Inflammatory macrophage treated with lipopolysaccharide for 4 hours (primary cell): ENCODE data around the gene TTLL4.

Source experiments
- DNase-seq: peaks from one replicate; pipeline ENCODE4 v3.0.0-alpha.2; 2020

Gene TTLL4

DNA sequence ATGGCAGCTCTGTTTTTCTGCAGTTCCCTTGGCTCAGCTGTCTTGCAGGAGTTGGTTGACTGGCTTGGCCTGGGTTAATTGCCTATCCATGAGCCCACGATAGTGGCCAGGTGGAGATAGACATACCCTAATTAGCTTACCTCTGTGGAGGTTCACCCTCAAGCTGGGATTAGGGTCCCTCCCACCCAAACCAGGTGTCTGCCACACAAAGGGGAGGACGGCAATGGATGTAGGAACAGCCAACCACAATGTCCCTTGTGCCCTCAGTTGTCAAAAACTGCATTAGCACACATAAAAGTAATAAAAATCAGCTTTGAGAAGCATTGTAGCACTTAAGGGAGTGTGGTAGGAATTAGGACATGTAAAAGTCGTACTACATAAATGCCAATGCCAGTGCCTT is 75.5 kb downstream of the TTLL4 start:
- DNase-seq = no peak

DNA sequence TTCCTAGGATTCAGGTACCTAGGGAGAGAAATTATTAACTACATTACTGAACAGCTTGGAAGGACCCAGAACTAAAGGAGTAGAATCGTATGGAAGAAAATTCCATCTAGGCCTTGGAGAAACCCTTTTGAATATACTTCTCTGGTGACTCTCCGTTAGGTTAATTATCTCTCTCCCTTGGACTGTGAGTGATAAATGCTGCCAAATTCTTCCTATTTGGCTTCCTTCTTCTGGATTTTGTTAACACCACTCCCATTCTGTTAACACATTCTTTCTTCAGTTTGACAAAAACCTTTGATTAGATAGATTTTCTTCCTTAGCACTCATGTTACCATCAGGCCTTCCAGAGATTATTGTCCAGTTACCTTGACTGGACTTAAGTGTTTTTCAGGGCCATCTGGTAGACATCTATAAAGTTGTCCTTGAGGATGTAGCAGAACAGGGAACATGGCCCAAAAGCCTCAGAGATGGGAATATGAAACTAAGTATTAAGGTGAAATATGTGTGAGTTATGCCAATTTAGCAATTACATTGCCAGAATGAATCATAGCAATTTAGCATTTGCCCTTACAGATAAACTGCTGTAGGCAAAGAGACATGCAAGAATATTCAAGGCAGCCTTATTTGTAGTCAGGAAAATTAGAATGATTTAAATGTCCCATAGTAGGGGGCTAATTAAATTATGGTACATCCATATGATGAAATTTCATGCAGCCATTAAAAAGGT is 78.1 kb downstream of the TTLL4 start:
- peak; percentile 49 for DNase-seq

DNA sequence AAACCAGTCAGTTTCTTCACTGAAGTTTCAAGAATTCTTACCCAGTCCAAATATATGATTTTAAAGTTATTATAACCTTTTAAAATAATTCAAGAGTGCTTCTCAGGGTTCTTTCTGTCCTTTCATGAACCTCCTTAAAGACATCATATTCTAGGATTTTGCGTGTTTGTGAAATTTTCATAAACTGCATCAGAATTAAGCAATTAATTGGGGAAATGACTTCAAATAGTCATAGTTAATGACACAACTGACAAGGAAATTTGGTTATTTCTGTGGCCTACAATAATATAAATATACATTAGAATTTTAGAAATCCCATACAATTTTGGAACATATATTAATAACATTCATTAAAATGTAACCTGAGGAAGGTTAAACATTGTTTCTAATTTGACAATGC is 81.8 kb downstream of the TTLL4 start:
- DNase-seq = peak; percentile 63

DNA sequence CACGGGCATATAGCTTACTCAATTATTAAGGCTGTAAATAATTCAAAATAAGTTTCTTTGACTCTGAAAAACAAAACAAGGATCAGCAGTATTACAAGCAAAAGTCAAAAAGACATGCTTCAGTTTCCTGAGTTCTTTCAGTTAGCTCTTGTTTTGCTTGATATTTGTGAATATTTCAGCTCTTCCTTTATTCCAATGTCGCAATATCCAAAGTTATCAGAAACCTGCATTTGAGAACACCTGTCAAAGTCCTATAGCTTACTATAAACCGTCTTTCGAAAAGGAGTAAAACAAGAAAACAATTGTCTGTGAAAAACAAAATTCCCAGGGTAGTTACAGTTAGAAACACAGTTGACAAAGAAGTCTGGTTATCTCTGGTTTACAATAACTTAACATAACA is 86.1 kb downstream of the TTLL4 start:
- DNase-seq = no peak

DNA sequence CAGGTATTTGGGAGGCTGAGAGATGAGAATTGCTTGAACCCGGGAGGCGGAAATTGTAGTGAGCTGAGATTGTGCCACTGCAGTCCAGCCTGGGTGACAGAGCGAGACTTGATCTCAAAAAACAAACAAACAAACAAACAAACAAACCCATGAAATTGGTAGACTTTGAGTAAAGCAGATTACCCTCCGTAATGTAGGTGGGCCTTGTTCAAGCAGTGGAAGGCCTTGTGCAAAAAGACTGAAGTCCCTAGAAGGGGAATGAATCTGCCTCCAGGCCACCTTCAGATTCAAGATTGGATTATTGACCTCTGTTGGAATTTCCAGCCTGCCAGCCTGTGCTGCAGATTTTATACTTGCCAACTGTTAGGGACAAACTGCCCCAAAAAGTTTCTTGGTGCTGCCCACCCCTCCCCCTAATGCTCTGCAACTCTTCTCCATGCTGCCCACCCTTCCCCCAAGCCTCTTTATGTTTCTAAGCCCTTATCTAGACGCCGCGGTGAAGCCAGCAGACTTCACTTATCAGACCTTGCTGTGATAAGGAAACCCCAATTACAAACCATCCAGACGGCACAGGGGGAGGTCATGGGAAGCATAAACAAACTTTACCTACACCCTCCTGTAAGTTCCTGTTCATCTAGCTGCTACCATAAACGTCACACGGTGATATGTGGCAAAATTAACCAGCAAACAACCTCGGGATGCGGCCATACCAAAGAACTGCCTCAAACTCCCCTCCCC is 88.3 kb downstream of the TTLL4 start:
- no peak for DNase-seq

DNA sequence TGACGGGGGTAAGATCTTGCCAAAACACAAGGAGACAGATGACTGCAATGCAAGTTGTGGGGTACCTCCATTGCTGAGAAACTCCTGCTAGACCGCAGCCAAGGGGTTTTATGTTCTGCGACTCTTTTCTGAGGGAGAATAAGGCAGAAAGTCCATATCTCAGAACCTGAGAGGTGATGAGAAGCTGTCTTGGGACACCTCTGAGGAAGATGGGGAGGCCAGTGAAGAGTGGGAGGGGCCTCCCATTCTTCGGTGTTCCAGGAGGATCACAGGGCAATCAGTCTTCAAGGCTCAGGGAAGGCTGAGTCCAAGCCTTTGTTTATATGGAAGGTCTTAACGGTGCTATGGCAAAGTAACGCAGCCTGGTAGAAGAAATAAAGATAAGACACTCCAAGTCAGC is 89.4 kb downstream of the TTLL4 start:
- DNase-seq = no peak

DNA sequence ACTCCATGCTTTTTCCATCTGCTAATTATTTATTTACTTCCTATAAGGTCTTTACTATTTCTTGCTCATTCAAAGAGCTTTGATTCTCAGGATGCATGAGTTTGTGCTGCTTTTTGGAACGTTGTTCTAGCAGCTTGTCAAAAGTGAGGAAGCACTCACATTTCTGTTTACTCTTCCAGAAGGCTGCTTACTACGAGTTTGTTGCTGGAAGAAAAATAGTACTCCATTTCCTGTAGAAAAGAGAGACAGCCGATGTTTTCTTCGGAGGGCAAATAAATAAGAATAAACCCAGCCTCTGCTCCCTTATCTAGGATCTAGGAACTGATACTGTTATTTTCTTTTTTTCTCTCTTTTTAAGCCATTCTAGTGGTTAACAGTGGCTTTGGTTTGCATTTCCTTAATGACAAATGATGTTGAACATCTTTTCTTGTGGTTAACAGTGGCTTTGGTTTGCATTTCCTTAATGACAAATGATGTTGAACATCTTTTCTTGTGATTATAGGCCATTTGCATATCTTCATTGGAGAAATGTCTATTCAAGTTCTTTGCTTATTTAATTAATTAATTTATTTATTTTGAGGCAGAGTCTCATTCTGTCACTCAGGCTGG is 91.9 kb downstream of the TTLL4 start:
- no peak for DNase-seq

DNA sequence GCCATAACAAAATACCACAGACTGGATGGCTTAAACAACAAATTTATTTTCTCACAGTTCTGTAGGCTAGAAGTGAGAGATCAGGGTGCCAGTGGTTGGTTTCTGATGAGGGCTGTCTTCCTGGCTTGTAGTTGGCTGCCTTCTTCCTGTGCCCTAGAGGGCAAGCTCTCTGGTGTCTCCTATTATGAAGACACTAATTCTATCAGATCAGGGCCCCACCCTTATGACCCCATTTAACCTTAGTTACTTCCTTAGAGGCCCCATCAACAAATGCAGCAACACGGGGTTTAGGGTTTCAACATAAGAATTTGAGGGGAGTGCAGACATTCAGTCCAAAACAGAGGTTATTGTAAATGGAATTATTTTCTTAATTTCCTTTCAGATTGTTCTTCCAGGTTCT is 94.2 kb downstream of the TTLL4 start:
- no peak for DNase-seq
